DND-41 (cell line): ENCODE data around the gene NR1D2.
A peak's percentile ranks its signal among the peaks of the same experiment; 100 is the strongest.

ENCODE experiments used
- ATAC-seq: fragments of 200-7000 bp; cut with Tn5 transposase; 3 replicates; pipeline ENCODE4 v1.9.1; 2021; ENCODE audit warnings: low read depth; ENCODE audit not compliant: insufficient read depth
- DNase-seq: peaks from one replicate; pipeline ENCODE4 v3.0.0-alpha.2; 2020
- H2AFZ ChIP-seq: 2 replicates; pipeline ENCODE4 v1.6.0; 2012; ENCODE audit warnings: low read depth, low read length
- H3K27ac ChIP-seq: 2 replicates; pipeline ENCODE4 v1.5.1; 2012; ENCODE audit warnings: low read length, inconsistent platforms
- H3K27me3 ChIP-seq: fragments of 200-600 bp; sonication (generic); 2 replicates; pipeline ENCODE4 v1.6.0; 2012; ENCODE audit warnings: low read length, mild to moderate bottlenecking, inconsistent platforms; ENCODE audit not compliant: insufficient read depth, poor library complexity
- H3K36me3 ChIP-seq: 2 replicates; pipeline ENCODE4 v1.5.1; 2012; ENCODE audit warnings: low read length, inconsistent platforms; ENCODE audit not compliant: insufficient read depth
- H3K4me1 ChIP-seq: 2 replicates; pipeline ENCODE4 v1.5.1; 2012; ENCODE audit warnings: mild to moderate bottlenecking, low read length; ENCODE audit not compliant: insufficient read depth
- H3K4me2 ChIP-seq: 2 replicates; pipeline ENCODE4 v1.6.0; 2012; ENCODE audit warnings: mild to moderate bottlenecking, moderate library complexity, low read length, inconsistent platforms; ENCODE audit not compliant: insufficient read depth
- H3K4me3 ChIP-seq, 2 experiments: fragments of 200-600 bp in 1 of 2; shearing (Covaris generic) in 1 of 2; 2 replicates each; pipeline ENCODE4 v1.5.1; 2012 to 2016; ENCODE audit warnings: inconsistent platforms in 2 of 2, low read length in 2 of 2, mild to moderate bottlenecking in 2 of 2, low read depth in 1 of 2, moderate library complexity in 1 of 2
- H3K79me2 ChIP-seq: 2 replicates; pipeline ENCODE4 v1.6.0; 2012; ENCODE audit warnings: low read length, inconsistent platforms; ENCODE audit not compliant: insufficient read depth
- H3K9ac ChIP-seq: 2 replicates; pipeline ENCODE4 v1.6.0; 2012; ENCODE audit warnings: low read depth, mild to moderate bottlenecking, inconsistent platforms, low read length, moderate library complexity
- H3K9me3 ChIP-seq: 2 replicates; pipeline ENCODE4 v1.5.1; 2012; ENCODE audit warnings: low read length, moderate library complexity, mild to moderate bottlenecking, inconsistent platforms; ENCODE audit not compliant: insufficient read depth, severe bottlenecking
- H4K20me1 ChIP-seq: 2 replicates; pipeline ENCODE4 v1.6.0; 2012; ENCODE audit warnings: low read length; ENCODE audit not compliant: insufficient read depth
- CTCF ChIP-seq: IDR thresholded peaks from 2 replicates; pipeline ENCODE4 v1.5.1; 2012; ENCODE audit warnings: borderline replicate concordance, low read length, moderate library complexity, mild to moderate bottlenecking; ENCODE audit not compliant: poor library complexity, severe bottlenecking; ENCODE audit errors: extremely low read depth
- EZH2 ChIP-seq: IDR thresholded peaks from 3 replicates; pipeline ENCODE4 v1.6.1; 2012; ENCODE audit warnings: borderline replicate concordance, low read depth, mild to moderate bottlenecking, moderate library complexity, low read length, inconsistent platforms; ENCODE audit not compliant: severe bottlenecking

Gene NR1D2

GRCh38 chr3:23991306-23991682, 46.2 kb downstream of the NR1D2 start:
- Histone ChIP-seq H4K20me1 (no peaks in the 10 kb centered on the region), H3K4me1 (peaks cover 17% of the 10 kb centered on the region), H3K79me2 (no peaks in the 10 kb centered on the region), H3K27me3 (no peaks in the 10 kb centered on the region), H3K36me3 (no peaks in the 10 kb centered on the region), H2AFZ (no peak overlapping the region), H3K9ac (no peak overlapping the region), H3K4me3 (no peak overlapping the region), H3K27ac (no peak overlapping the region), H3K9me3 (no peaks in the 10 kb centered on the region), H3K4me2 (no peak overlapping the region)
- no peak for DNase-seq
- no peak for TF ChIP-seq CTCF
- TF ChIP-seq EZH2, result no peak
- no peak for ATAC-seq

GRCh38 chr3:23991683-23992628, 46.9 kb downstream of the NR1D2 start:
- Histone ChIP-seq H2AFZ (no peak overlapping the region), H3K36me3 (no peaks in the 10 kb centered on the region), H3K9ac (no peak overlapping the region), H3K27me3 (no peaks in the 10 kb centered on the region), H4K20me1 (no peaks in the 10 kb centered on the region), H3K9me3 (no peaks in the 10 kb centered on the region), H3K79me2 (no peaks in the 10 kb centered on the region), H3K4me1 (peaks cover 17% of the 10 kb centered on the region), H3K4me2 (no peak overlapping the region), H3K4me3 (no peak overlapping the region), H3K27ac (no peak overlapping the region)
- TF ChIP-seq CTCF (no peak), EZH2 (no peak)
- peak; percentile 85 for ATAC-seq
- peak; percentile 10 for DNase-seq

- no peaks in the 10 kb centered on the region for H4K20me1 ChIP-seq
- peaks cover 17% of the 10 kb centered on the region for H3K4me1 ChIP-seq
- no peak overlapping the region for H3K9ac ChIP-seq
- DNase-seq, result no peak
- H2AFZ ChIP-seq, result no peak overlapping the region
- no peak overlapping the region for H3K27ac ChIP-seq
- H3K4me3 ChIP-seq, result no peak overlapping the region
- no peaks in the 10 kb centered on the region for H3K36me3 ChIP-seq
- no peaks in the 10 kb centered on the region for H3K9me3 ChIP-seq
- H3K79me2 ChIP-seq, result no peaks in the 10 kb centered on the region
- H3K4me2 ChIP-seq, result no peak overlapping the region
- no peaks in the 10 kb centered on the region for H3K27me3 ChIP-seq
- TF ChIP-seq EZH2 (no peak), CTCF (no peak)
- no peak for ATAC-seq
Measured at GRCh38 chr3:23993556-23994243, 48.6 kb downstream of the NR1D2 start.
